HG02970 (cell line): ENCODE measurements around the gene CFDP1.

ENCODE experiments used
- ATAC-seq: cut with Tn5 transposase; IDR thresholded peaks from one replicate; pipeline ENCODE4 v1.9.1; 2021; ENCODE audit warnings: mild to moderate bottlenecking, moderate library complexity, moderate number of reproducible peaks; ENCODE audit not compliant: unreplicated experiment, low FRiP score

CFDP1 gene

DNA sequence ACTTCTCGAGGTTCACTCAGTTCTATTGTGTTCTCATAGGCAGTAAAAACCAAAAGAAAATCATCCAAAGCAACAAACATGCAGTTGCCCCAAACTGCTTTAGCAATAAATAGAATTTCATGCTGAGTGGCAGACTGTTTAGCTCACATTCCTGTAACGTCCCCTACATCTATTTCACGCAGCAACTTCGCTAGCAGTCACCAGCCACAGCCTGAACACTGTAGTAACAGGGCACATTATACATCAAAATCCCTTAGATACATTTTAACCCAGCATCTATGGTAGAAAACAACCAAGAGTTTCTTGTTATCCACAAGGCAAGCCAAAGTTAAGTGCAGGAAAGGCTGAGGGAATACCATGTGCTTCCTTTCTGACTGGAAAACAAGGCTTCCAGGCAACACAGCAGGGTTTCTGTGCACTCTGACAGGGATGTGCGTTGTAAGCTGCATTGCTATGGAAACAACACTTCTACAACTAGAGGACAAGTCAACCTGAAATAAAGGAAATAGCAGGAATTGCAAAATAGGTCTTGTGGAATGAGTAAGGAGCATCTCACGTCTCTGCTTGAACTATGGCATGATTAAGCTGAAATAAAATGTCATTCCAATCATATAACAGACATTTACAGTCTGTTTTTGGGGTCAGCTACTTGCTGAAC lies 55.4 kb downstream of the CFDP1 start:
- no peak for ATAC-seq

DNA sequence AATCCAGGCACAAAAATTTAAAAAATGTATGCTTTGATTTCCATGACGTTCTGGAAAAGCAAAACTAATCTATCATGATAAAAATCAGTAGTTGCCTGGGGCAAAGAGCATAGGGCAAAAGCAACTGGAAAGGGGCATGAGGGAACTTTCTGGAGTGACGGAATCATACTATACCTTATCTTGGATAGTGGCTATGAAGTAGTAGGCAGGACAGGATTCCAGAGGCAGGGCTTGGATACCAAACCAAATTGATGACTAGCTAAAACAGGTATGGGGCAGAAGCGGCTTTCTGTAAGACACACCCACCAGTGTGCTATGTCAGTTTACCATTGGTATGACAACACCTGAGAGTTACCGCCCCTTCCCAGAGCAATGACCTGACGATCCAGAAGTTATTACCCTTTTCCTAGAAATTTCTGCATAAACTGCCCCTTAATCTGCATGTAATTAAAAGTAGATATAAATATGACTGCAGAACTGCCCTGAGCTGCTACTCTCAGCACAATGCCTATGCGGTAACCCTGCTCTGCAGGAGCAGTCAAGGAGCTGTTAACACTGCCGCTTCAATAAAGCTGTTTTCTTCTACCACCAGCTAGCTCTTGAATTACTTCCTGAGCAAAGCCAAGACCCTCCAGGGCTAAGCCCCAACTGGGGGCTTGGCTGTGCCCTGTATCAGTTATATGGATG lies 56.7 kb downstream of the CFDP1 start:
- ATAC-seq, result no peak

DNA sequence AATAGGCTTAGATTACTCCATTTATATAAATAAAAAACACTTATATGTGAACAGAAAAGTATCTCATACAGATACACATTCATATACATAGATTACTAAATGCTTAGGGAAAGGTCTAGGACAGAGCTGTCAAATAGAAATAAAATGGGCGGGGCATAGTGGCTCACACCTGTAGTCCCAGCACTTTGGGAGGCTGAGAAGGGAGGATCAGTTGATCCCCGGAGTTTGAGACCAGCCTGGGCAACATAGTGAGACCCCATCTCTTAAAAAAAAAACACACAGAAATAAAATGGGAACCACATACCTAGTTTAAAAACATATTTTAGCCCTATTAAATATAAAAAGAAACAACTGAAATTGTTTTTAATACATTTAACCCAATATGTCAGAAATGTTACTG lies 58.9 kb downstream of the CFDP1 start:
- no peak for ATAC-seq

- no peak for ATAC-seq
Observed at GRCh38 chr16:75372236-75372856, 61.0 kb downstream of the CFDP1 start.

DNA sequence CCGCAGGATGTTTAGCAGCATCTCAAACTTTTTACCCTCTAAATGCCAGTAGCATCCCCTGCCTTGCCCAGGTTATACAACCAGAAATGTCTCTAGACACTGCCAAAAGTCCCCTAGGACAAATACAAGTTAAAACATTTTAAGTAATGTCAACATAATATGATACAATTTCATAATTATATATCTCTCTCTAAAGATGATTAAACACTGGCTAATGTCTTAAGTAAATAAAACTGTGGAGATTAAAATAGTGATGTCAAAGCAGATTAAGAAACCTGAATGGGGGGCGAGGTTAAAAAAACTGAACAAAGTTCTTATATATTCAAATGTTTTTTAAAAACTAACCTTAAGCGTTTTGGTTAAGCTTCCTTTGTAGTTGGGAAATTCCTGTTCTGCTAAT lies 62.1 kb downstream of the CFDP1 start:
- ATAC-seq, result no peak

GRCh38 chr16:75364286-75364791 lies 69.0 kb downstream of the CFDP1 start:
- no peak for ATAC-seq

DNA sequence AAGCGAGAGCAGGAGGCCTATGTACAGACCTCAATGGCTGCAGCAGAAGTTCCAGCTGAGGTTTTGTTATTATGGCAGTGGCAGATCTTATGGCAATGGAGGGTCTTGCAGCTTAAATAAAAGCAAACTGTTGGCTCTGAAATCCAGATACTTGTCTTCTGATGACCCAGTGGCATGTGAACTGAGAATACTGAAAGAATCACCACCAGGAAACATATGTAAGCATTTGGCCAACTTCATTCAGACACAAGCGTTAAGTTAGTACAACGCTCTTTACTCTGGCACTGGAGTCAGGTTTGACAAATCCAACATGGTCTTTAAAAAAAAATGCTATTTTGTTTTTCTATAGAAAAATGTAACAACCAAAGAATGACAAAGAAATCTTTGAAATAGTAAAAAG lies 70.5 kb downstream of the CFDP1 start:
- no peak for ATAC-seq

- no peak for ATAC-seq
Observed at GRCh38 chr16:75361936-75362335, 71.4 kb downstream of the CFDP1 start.

DNA sequence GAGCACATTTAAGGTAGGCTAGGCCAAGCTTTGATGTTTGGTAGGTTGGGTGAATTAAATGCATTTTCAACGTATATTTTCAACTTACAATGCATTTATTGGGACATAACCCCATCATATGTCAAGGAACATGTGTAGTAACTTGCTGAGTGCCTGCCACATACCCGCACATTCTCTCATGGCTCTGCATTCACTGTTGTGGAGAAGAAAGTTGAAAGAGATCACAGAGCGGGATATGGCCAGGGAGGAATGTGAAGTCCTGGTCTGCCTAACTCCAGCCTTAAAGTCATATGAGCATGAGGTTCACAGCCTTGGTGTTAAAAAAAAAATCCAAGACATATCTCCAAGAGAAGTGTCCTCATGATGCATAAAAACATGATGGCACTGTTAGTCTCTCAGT lies 79.1 kb downstream of the CFDP1 start:
- ATAC-seq, result no peak

DNA sequence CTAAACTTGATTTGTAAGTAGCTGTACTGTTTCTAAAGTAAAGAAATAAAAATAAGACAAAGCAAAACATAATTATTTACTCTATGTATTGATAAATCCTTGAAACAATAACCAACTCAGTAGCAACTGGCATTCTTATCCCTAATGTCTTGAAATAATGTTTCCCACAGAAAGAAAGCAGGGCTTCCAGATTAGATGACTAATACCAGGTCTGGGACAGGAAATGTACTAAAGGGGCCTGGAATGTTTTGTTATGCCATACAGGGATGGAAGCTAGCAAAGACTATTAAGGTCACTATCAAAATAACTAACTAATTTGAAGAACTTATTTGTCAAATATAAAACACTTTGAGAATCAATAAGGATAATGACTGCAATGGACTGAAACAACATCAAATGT lies 82.1 kb downstream of the CFDP1 start:
- no peak for ATAC-seq

GRCh38 chr16:75345711-75346110 lies 87.6 kb downstream of the CFDP1 start:
- ATAC-seq, result no peak

DNA sequence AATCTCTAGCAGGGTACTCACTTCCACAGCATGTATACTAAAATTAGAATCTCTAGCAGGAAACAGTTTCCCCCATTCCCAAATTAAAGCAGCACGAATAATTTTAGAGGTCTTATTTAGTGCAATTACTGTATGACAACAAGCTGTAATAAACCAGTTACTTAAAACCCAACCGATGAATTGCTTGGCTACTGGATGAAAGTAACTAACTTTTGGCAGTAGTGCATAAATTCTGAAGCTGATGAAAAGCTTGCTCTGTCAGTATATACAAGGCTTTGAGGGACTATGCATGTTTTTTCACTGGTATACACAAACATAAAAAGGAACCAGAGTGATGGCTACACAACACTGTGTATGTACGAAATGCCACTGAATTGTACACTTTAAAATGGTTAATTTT lies 89.4 kb downstream of the CFDP1 start:
- ATAC-seq, result no peak

- ATAC-seq, result no peak
Observed at GRCh38 chr16:75343286-75343685, 90.0 kb downstream of the CFDP1 start.

DNA sequence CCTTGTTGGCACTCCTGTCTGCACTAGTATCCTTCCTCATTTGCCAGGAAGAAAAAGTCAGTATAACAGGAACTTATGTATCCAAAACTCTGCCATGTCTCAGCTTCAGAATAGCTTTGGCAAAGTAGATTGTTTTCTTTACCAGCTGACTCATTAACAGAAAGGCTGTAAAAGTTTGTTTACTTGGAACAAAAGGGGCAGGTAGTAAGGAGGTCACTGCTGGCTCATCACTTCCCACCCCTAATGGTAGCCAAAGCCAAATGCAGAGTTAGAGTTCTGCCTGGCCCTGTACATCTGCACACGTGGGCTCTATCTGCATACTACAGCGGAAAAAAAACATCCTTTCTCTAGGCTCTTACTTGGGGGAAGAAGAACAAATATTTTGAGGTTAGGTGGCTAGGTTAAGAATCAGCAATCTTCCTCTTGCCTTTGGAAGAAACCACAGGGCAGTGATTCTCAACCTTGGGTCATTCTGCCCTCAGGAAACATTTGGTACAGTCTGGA lies 90.9 kb downstream of the CFDP1 start:
- ATAC-seq, result no peak

DNA sequence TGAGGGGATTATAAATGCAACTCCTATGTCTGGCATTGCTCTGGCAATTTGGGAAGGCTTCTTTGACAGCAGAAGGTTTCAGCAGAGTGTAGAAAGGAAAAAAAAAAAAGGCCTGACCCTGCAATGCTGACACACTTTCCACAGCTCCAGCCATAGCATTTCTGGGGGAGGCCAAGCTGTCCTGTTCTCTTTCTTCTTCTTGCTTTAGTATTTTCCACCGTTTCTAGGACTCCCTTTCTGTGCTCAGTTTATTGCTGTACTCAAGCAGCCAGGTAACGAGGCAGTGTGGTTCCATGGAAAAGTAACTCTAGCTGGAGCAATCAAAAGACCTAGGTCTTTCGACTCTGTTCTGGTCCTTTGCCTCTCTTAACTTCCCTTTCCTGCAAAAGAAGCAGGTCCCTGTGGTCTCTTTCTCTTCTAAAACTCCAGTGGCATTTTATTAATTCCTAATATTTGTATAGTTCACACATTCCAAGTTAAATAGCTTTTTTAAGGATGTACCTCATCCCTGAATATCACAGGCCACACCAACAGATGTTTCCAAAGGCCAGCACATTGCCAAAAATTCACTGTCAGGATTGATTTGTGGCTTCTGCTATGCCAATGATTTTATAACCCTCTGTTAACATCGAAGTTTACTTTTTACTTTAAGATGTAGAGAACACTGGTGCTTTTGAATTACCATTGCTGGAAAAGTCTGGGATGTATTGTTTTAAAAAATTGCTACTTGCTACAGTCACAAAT lies 91.6 kb downstream of the CFDP1 start:
- ATAC-seq, result no peak

DNA sequence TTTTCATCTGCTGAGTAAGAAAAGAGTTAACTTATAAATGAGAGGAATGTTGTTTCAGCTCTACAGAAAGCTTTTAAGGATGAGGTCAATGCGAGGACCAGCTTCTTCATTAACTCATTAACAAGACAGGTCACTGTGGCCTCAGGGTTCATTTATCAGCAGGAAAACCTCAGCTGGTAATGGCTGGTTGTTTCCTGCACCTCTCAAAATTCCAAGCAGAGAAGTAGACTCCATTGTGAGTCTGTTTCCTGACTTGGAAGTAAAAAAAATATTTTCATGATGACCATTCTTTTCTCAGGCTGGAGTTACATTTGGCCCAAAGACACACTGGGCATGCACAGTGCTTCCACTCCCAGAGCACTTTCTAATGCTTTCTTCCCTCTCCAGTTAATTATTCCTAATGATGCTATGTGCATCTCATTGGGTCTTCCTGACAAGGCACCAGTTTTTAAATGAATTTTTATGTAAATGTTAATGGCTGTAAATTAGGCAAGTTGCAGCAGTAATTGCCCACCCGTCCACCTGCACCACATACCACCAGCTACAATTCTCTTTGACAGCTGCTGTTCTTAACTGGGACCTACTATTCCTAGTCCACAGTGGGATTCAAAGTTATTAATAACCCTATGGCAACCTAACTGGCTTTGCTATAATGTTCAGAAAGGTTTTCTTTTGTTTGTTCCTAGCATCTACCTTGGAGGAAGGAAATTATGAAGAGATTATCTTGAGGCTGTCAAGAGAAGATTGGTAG lies 92.4 kb downstream of the CFDP1 start:
- ATAC-seq, result no peak

DNA sequence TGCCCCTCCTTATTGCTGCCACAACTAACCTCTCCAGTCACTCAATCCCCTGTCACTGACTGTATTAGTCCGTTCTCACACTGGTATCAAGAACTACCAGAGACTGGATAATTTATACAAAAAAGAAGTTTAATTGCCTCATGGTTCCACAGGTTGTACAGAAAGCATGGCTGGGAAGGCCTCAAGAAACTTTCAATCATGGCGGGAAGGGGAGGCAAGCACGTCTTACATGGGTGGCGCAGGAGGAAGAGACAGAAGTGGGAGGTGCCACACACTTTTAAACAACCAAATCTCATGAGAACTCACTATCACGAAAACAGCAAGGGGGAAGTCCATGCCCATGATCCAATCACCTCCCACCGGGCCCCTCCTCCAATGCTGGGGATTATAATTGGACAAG lies 95.9 kb downstream of the CFDP1 start:
- no peak for ATAC-seq

DNA sequence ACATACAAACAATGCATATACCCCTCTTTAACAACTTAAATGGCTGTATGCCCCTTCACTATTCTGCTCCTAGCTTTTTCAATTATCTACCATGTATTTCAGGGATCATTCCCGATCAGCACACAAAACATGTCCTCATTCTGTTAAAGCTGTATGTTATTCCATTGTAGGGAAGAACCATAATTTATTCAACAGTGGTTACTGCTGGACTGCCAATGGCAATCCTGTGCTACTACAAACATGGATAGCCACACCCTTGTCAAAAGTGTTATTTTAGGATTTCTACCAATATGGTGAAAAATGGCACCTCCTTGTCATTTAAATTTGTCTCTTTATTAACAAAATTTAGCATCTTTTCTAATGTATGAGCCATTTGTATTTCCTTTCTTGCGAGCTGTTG lies 96.8 kb downstream of the CFDP1 start:
- ATAC-seq, result no peak

- no peak for ATAC-seq
Observed at GRCh38 chr16:75333721-75334163, 99.6 kb downstream of the CFDP1 start.

DNA sequence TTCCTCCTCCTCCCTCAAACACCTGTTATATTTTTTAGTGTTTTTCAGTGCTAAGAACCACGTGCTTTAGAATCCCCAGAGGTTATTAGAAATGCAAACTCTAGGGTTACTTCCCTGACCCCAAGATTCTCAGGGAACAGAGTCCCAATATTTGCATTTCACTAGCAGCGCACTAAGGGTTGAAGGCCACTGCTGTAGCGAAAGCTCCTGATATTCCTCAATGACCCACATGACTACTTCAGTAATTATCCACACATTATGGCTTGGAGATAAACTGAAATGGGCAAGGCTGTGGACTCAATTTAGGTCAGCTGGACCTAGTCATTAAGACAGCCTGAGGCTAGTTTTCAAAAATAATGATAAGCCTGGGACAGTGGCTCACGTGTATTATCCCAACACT lies 103.4 kb downstream of the CFDP1 start:
- ATAC-seq, result no peak
